Suprapubic skin (tissue), 4 donors: ENCODE data around the gene PIK3CB.

Experiments used
- EP300 ChIP-seq: sonication (generic); formaldehyde crosslinking; IDR thresholded peaks from one replicate; pipeline ENCODE4 v1.6.1; 2017; ENCODE audit warnings: antibody characterized with exemption
- POLR2A ChIP-seq, 2 donors: fragments of 450-650 bp; IDR thresholded peaks; one replicate each; pipeline ENCODE4 v1.6.1; 2017; ENCODE audit warnings: antibody characterized with exemption in 2 of 2, mild to moderate bottlenecking in 2 of 2, moderate library complexity in 2 of 2
- POLR2AphosphoS5 ChIP-seq, 3 donors: sonication (generic); formaldehyde crosslinking; IDR thresholded peaks; one replicate each; pipeline ENCODE4 v1.6.1; 2017; ENCODE audit warnings: antibody characterized with exemption in 3 of 3
- TF ChIP-seq, protein P1 (sequence below), 2 donors: fragments of 200-600 bp in 1 of 2; fragments of 450-650 bp in 1 of 2; sonication (generic) in 1 of 2; IDR thresholded peaks; one replicate each; pipeline ENCODE4 v1.5.1; 2016 to 2019; ENCODE audit warnings: antibody characterized with exemption in 2 of 2, mild to moderate bottlenecking in 1 of 2, moderate library complexity in 1 of 2

DNA sequence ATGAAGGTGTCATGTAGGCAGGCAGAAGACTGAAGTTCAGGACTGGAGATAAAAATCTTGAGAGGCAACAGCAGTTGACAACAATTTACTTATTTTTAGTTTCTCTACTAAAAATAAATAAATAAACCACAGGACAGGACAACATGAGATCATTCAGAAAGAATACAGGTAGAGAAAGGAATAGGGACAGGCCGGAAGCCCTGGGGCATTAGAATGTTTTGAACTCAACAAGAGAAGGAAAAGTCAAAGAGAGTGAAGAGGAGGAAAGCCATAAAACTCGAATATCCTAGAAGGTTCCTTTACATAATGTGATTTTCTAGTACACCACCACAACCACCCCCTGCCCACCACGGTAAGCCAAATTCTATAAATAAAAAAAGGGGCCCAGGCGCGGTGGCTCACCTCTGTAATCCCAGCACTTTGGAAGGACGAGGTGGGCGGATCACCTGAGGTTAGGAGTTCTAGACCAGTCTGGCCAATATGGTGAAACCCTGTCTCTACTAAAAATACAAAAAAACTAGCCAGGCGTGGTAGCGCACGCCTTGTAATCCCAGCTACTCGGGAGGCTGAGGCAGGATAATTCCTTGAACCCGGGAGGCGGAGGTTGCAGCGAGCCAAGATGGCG, 4.7 kb downstream of the PIK3CB start:
- TF ChIP-seq, protein P1, sequence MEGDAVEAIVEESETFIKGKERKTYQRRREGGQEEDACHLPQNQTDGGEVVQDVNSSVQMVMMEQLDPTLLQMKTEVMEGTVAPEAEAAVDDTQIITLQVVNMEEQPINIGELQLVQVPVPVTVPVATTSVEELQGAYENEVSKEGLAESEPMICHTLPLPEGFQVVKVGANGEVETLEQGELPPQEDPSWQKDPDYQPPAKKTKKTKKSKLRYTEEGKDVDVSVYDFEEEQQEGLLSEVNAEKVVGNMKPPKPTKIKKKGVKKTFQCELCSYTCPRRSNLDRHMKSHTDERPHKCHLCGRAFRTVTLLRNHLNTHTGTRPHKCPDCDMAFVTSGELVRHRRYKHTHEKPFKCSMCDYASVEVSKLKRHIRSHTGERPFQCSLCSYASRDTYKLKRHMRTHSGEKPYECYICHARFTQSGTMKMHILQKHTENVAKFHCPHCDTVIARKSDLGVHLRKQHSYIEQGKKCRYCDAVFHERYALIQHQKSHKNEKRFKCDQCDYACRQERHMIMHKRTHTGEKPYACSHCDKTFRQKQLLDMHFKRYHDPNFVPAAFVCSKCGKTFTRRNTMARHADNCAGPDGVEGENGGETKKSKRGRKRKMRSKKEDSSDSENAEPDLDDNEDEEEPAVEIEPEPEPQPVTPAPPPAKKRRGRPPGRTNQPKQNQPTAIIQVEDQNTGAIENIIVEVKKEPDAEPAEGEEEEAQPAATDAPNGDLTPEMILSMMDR (IDR thresholded peaks at IDR 0.05) = no peak
- TF ChIP-seq POLR2AphosphoS5 (IDR thresholded peaks at IDR 0.05) (no peak), POLR2A (IDR thresholded peaks at IDR 0.05) (no peak), EP300 (no peak)
